ENCODE results near the gene CLIC4. TPM values are rescaled to one million over a fixed set of nuclear protein-coding genes. Genes with fewer than 3 reads are reported as not detected.

Gene CLIC4
- total RNA-seq, 2 donors from 2014 or later: 164 to 263 TPM

DNA sequence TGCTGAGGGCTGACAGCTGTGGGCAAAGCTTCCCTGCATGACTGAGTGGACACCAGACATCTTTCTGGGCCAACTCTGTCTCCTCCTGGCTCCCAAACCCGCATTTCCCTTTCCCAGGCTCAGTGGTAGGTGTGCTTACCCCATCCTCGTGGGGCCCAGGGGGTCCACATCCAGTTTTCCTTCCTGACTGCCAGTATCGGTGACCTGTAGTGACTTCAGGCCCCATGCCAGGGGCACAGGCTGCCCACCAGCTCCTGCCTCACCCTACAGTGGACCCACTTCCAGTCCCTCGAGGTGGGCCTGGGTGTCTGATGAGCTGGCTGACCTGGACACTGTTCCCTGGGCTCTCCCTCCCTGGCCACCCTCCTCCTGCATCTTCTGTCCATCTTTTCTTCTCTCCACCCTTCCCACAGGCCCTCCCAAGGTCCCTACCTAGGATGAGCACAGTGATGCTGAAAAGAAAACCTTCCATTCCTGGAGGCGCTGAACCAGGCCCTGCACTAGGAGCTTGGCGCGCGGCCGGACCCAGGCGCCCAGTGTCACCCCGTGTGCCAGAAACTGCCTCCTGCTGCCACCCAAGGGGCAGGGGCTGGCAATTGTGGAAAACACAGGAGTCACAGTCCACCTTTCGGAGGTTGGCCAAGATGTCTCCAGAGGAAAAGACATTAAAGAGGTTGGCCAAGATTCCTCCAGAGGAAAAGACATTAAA lies 117.7 kb downstream of the CLIC4 start:
- intact Hi-C loops (cut with DNase I): no loop called here
- no peak for DNase-seq
- ATAC-seq: no peak

GRCh38 chr1:24864370-24864777 lies 119.1 kb downstream of the CLIC4 start:
- intact Hi-C loops (cut with DNase I): no loop called here
- DNase-seq (no peak), ATAC-seq (no peak)

DNA sequence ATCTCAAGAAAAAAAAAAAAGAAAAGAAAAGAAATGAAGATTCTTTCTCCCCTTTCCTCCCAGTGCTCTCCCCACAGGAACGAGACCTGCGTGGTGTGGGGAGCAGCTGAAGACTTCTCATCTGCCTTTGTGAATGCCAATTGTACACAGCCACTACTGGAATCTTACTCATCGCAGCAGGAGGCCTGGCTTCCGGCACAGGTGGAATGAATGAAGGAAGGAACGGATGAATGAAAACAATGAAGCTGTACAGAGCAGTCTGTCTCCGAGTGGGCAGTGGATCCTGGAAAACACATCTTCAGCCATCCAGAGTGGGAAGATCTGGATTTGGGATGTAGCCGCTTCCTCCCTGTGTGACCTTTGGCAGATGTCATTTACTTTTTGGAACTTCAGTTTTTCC lies 119.9 kb downstream of the CLIC4 start:
- intact Hi-C loops (cut with DNase I): no loop called here
- DNase-seq (no peak), ATAC-seq (no peak)

GRCh38 chr1:24865587-24865986 lies 120.3 kb downstream of the CLIC4 start:
- DNase-seq: no peak
- intact Hi-C loops (cut with DNase I): no loop called here

DNA sequence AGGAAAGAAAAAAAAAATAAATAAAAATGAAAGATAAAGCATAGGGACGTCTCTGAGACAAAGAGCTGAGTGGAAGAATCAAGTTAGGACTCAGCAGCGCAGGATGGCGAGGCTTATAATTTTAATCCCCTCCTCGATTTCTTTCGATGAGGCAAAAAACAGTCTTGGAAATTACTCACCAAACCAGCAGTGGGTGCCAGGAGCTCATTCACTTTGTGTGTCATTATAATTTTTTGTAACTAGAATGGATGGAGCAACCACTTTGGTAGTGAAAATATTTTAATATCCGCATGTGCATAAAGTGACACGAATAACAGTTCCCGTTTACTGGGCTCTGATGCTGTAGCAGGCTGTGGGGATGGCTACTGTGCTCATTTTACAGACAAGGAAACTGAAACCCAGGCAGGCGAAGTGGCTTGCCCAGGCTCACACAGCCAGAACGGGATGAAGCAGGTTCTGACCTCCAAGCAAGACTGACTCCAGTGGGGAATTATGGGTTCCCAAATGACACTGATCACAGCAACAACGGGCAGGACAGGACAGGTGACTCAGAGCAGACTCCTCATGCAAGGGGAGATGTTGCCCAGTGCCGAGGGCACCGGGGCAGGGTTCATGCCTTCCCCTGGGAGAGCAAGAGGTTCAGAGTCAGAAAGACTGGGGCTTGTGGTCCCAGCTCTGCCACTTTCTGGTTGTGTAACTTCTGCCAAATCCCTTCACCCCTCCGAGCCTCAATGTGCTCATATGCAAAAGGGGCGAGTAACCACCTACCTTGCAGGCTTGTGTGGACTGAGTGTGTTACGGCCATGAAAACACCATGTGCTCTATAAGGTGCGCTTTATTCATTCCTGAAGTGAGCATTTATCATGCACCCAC lies 121.2 kb downstream of the CLIC4 start:
- no peak for ATAC-seq
- DNase-seq: no peak
- intact Hi-C loops (cut with DNase I): no loop called here

More at GRCh38 chr1:24865587-24865986, 120.3 kb downstream of the CLIC4 start:
- ATAC-seq: no peak

GRCh38 chr1:24867084-24867870 lies 122.0 kb downstream of the CLIC4 start:
- intact Hi-C loops (cut with DNase I): no loop called here
- ATAC-seq (no peak), DNase-seq (no peak)

GRCh38 chr1:24868016-24868875 lies 123.0 kb downstream of the CLIC4 start:
- intact Hi-C loops (cut with DNase I): no loop called here
- DNase-seq (no peak), ATAC-seq (no peak)

GRCh38 chr1:24870551-24871195 lies 125.4 kb downstream of the CLIC4 start:
- DNase-seq (no peak), ATAC-seq (no peak)
- intact Hi-C loops (cut with DNase I): no loop called here

- DNase-seq: no peak
- intact Hi-C loops (cut with DNase I): no loop called here
- ATAC-seq: no peak
These were observed 126.2 kb downstream of the CLIC4 start for GRCh38 chr1:24871306-24871901.

GRCh38 chr1:24872061-24872850 lies 127.0 kb downstream of the CLIC4 start:
- no peak for DNase-seq
- peak; percentile 56 to 57 for ATAC-seq
- intact Hi-C loops (cut with DNase I): no loop called here

DNA sequence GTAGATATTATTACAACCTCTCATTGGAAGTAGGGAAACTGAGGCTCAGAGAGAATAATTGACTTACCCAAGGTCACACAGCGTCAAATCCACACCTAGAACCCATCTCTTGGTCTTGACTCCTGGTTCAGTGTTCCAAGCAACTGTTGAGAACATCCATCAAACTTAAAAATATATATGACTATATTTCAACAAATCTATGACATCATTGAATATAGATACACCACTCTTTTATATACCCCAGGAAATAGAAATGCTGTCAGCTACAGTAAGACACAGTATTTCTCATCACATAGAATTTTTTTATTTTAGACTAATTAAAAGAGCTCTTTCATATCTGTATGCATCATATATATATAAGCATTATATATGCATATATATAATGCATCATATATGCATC lies 127.9 kb downstream of the CLIC4 start:
- intact Hi-C loops (cut with DNase I): no loop called here
- DNase-seq (no peak), ATAC-seq (no peak)

DNA sequence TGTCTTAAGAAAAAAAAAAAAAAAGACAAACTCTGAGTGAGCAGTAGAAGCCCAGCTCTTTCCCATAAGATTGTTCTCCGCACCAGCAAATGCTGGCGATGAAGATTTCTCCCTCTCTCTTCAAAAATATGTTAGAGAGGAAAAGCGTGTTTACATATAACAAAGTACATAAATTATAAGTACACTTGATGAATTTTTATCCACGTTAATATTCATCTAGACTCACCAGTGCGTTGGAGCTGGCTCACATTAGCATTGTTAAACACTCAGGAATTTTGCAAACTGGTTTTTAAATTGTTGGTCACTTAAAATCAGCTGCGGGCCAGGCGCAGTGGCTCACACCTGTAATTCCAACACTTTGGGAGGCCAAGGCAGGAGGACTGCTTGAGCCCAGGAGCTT lies 128.8 kb downstream of the CLIC4 start:
- no peak for DNase-seq
- no peak for ATAC-seq
- intact Hi-C loops (cut with DNase I): no loop called here

DNA sequence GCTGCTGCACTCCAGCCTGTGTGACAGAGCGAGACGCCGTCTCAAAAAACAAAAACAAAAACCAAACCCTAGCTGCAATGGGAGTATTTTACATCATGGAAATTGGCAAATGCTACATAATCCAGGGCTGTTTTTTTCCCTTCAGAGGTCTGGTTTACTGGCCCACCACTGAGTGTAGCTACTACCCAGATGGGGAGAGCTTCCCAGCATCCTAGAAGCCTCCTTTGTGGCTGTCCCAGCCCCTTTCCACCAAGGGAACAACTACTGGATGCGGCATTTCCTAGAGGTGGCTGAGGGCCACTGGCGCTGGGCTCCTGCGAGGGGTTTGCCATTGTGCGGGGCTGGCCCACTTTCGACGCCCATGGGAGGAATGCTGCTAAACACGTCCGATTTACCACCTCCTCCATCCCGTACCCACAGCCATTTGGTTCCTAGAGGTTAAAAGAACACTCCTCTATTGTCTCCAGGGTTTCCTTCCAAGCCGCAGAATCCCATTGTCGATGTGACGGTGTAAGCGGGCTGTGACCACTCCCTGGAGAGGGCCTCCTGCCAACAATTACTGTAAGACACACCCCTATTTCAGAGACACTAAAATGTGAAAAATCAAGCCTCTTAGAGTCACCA lies 129.5 kb downstream of the CLIC4 start:
- ATAC-seq: no peak
- DNase-seq: no peak
- intact Hi-C loops (cut with DNase I): no loop called here

GRCh38 chr1:24875257-24875656 lies 130.0 kb downstream of the CLIC4 start:
- DNase-seq (no peak), ATAC-seq (no peak)
- intact Hi-C loops (cut with DNase I): no loop called here

DNA sequence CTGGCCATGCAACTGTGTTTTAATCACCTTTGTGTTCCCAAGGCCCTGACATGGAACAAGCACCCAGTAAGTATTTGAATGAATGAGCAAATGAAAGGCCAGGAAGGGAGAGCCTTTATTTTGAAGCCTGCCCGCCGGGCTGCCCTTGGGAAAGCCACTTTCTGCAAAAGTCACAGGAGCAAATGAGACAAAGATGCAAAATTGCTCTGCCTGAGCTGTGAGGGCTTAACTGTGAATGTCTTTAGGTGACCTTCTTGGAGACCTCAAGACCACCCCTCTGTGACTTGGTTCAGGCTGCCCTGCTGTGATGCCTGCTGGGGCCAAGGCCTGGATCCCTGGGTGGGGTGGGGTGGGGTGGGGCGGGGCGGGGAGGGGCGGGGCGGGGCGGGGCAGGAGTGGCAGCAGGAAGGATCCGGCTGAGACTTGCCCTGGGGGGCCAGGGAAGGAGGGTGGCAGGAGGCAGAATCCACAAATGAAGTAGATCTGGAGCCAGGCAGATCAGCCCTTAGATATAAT lies 130.8 kb downstream of the CLIC4 start:
- ATAC-seq (no peak), DNase-seq (no peak)
- intact Hi-C loops (cut with DNase I): no loop called here

DNA sequence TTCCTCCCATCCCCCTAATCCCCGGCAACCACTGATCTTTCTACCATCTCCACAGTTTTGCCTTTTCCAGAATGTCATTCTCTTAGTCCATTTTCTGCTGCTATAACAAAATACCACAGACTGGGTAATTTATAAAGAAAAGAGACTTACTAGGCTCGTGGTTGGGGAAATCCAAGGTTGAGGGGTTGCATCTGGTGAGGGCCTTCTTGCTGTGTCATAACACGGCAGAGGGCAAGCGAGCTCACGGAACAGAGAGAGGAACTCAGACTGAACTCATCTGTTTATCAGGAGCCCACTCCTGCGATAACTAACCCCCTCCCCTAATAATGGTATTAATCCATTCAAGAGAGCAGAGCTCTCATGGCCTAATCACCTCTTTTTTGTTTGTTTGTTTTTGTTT lies 132.8 kb downstream of the CLIC4 start:
- DNase-seq (no peak), ATAC-seq (no peak)
- intact Hi-C loops (cut with DNase I): no loop called here

All from left cardiac atrium (tissue), 4 donors.